Vagina (tissue), 2 donors: ENCODE data around the gene MMP2. TPM values are rescaled to one million over a fixed set of nuclear protein-coding genes. Genes with fewer than 3 reads are reported as not detected.

ENCODE experiments used
- DNase-seq, 2 donors: peaks; one replicate each; pipeline ENCODE4 v3.0.0-alpha.2; 2017; ENCODE audit errors: extremely low spot score in 2 of 2
- H3K27ac ChIP-seq: fragments of 200-600 bp; sonication (generic); one replicate; pipeline ENCODE4 v1.5.1; 2019
- H3K27me3 ChIP-seq: fragments of 200-600 bp; sonication (generic); one replicate; pipeline ENCODE4 v1.5.1; 2019
- H3K36me3 ChIP-seq, 2 donors: fragments of 200-600 bp; sonication (generic); one replicate each; pipeline ENCODE4 v1.5.1; 2017 to 2019
- H3K4me1 ChIP-seq: fragments of 200-600 bp; sonication (generic); one replicate; pipeline ENCODE4 v1.5.1; 2019
- H3K4me3 ChIP-seq, 2 donors: fragments of 200-600 bp; sonication (generic); 1 replicate in 1 of 2; 2 replicates in 1 of 2; pipeline ENCODE4 v1.5.1; 2016 to 2019
- H3K9me3 ChIP-seq: fragments of 200-600 bp; sonication (generic); one replicate; pipeline ENCODE4 v1.5.1; 2019
- POLR2A ChIP-seq, 2 donors: fragments of 450-650 bp; IDR thresholded peaks; one replicate each; pipeline ENCODE4 v1.6.1; 2017; ENCODE audit warnings: antibody characterized with exemption in 2 of 2, mild to moderate bottlenecking in 2 of 2, moderate library complexity in 2 of 2
- POLR2AphosphoS5 ChIP-seq, 2 donors: sonication (generic); formaldehyde crosslinking; IDR thresholded peaks; one replicate each; pipeline ENCODE4 v1.9.0; 2017; ENCODE audit warnings: antibody characterized with exemption in 2 of 2, mild to moderate bottlenecking in 2 of 2, low read depth in 1 of 2; ENCODE audit not compliant: insufficient read depth in 1 of 2
- intact Hi-C: fragments of 100-400 bp; cut with DNase I; formaldehyde crosslinking; loops from one replicate; pipeline ENCODE4 v1.15.1; 2023
- total RNA-seq: library from RNA; depleted of rRNA; stranded (reverse); fragments of >200 nt; gene quantifications from one replicate; pipeline ENCODE4 v1.2.3, GENCODE V29; 2016
- TF ChIP-seq, protein P1 (sequence below), 3 experiments: fragments of 450-650 bp in 2 of 3; fragments of 200-600 bp in 1 of 3; sonication (generic) in 1 of 3; IDR thresholded peaks; one replicate each; pipeline ENCODE4 v1.5.1; 2017 to 2019; ENCODE audit warnings: antibody characterized with exemption in 3 of 3, mild to moderate bottlenecking in 2 of 3, moderate library complexity in 2 of 3

Gene MMP2
- total RNA-seq, 1 donor from 2014 or later, result 296 TPM

GRCh38 chr16:55521792-55522191 is 42.8 kb downstream of the MMP2 start:
- Histone ChIP-seq H3K36me3 (no peaks in the 10 kb centered on the region), H3K27ac (no peak overlapping the region), H3K27me3 (no peaks in the 10 kb centered on the region), H3K4me1 (no peaks in the 10 kb centered on the region), H3K4me3 (no peak overlapping the region), H3K9me3 (no peaks in the 10 kb centered on the region)
- TF ChIP-seq, protein P1, sequence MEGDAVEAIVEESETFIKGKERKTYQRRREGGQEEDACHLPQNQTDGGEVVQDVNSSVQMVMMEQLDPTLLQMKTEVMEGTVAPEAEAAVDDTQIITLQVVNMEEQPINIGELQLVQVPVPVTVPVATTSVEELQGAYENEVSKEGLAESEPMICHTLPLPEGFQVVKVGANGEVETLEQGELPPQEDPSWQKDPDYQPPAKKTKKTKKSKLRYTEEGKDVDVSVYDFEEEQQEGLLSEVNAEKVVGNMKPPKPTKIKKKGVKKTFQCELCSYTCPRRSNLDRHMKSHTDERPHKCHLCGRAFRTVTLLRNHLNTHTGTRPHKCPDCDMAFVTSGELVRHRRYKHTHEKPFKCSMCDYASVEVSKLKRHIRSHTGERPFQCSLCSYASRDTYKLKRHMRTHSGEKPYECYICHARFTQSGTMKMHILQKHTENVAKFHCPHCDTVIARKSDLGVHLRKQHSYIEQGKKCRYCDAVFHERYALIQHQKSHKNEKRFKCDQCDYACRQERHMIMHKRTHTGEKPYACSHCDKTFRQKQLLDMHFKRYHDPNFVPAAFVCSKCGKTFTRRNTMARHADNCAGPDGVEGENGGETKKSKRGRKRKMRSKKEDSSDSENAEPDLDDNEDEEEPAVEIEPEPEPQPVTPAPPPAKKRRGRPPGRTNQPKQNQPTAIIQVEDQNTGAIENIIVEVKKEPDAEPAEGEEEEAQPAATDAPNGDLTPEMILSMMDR (IDR thresholded peaks at IDR 0.05), result no peak
- TF ChIP-seq POLR2A (IDR thresholded peaks at IDR 0.05), result no peak
- no peak for TF ChIP-seq POLR2AphosphoS5 (IDR thresholded peaks at IDR 0.05; ENCODE audit: insufficient read depth in 1 of 2, low read depth in 1 of 2)
- intact Hi-C loops, result no loop called here
- DNase-seq, result no peak

DNA sequence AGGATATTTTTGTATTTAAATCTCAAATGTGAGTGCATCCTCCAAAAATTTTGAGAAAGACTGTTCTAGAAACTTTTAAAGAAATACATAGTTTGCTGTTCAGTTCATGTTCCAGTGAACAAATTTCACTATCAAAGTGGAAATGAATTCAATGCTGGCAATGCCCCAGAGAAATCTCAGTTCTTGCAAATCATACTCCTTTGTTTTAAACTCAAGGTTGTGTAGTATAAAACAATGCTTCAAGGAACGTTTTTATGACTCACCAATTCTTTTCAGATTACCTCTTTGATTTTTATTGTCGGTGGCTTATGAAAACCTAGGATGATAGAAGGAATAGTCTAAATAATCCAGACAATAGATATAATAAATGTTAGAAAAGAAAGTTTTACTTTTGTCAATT is 47.4 kb downstream of the MMP2 start:
- no peak overlapping the region for H3K27ac ChIP-seq
- no peak for DNase-seq
- H3K4me1 ChIP-seq, result no peaks in the 10 kb centered on the region
- no peaks in the 10 kb centered on the region for H3K27me3 ChIP-seq
- TF ChIP-seq, protein P1 (IDR thresholded peaks at IDR 0.05), result no peak
- no peak for TF ChIP-seq POLR2AphosphoS5 (IDR thresholded peaks at IDR 0.05; ENCODE audit: insufficient read depth in 1 of 2, low read depth in 1 of 2)
- TF ChIP-seq POLR2A (IDR thresholded peaks at IDR 0.05), result no peak
- no peaks in the 10 kb centered on the region for H3K9me3 ChIP-seq
- intact Hi-C loops, result no loop called here
- H3K4me3 ChIP-seq, result no peak overlapping the region
- peaks cover 0 to 7% of the 10 kb centered on the region in 2 donors for H3K36me3 ChIP-seq

- Histone ChIP-seq H3K9me3 (no peaks in the 10 kb centered on the region), H3K4me3 (no peak overlapping the region), H3K27me3 (no peaks in the 10 kb centered on the region), H3K27ac (no peak overlapping the region), H3K4me1 (no peaks in the 10 kb centered on the region), H3K36me3 (peaks cover 0 to 7% of the 10 kb centered on the region in 2 donors)
- intact Hi-C loops, result no loop called here
- TF ChIP-seq POLR2A (IDR thresholded peaks at IDR 0.05) (no peak), POLR2AphosphoS5 (IDR thresholded peaks at IDR 0.05; ENCODE audit: insufficient read depth in 1 of 2, low read depth in 1 of 2) (no peak)
- TF ChIP-seq, protein P1 (IDR thresholded peaks at IDR 0.05), result no peak
- DNase-seq, result no peak
Measured at GRCh38 chr16:55527885-55528284, 48.9 kb downstream of the MMP2 start.

- no peaks in the 10 kb centered on the region for H3K9me3 ChIP-seq
- H3K4me3 ChIP-seq, result no peak overlapping the region
- H3K4me1 ChIP-seq, result no peaks in the 10 kb centered on the region
- H3K36me3 ChIP-seq, result peaks cover 0 to 7% of the 10 kb centered on the region in 2 donors
- TF ChIP-seq, protein P1 (IDR thresholded peaks at IDR 0.05), result no peak
- no peak for TF ChIP-seq POLR2A (IDR thresholded peaks at IDR 0.05)
- TF ChIP-seq POLR2AphosphoS5 (IDR thresholded peaks at IDR 0.05; ENCODE audit: insufficient read depth in 1 of 2, low read depth in 1 of 2), result no peak
- H3K27ac ChIP-seq, result no peak overlapping the region
- no peaks in the 10 kb centered on the region for H3K27me3 ChIP-seq
- DNase-seq, result no peak
- intact Hi-C loops, result no loop called here
Measured at GRCh38 chr16:55529018-55529417, 50.0 kb downstream of the MMP2 start.

- no peaks in the 10 kb centered on the region for H3K9me3 ChIP-seq
- H3K27me3 ChIP-seq, result no peaks in the 10 kb centered on the region
- no peak overlapping the region for H3K4me3 ChIP-seq
- H3K27ac ChIP-seq, result no peak overlapping the region
- intact Hi-C loops, result no loop called here
- TF ChIP-seq, protein P1 (IDR thresholded peaks at IDR 0.05), result no peak
- H3K36me3 ChIP-seq, result peaks cover 0 to 7% of the 10 kb centered on the region in 2 donors
- DNase-seq, result no peak
- no peaks in the 10 kb centered on the region for H3K4me1 ChIP-seq
Measured at GRCh38 chr16:55530316-55530856, 51.4 kb downstream of the MMP2 start.
